ENCODE measurements around the gene LRMDA.

The LRMDA gene

GRCh38 chr10:75431180-75432111, at the start of gene LRMDA:
TSS of gene LRMDA (plus strand) at chr10:75431624.
- no peak for DNase-seq

GRCh38 chr10:75386128-75386527, 45.3 kb upstream of the LRMDA start:
- DNase-seq: no peak

GRCh38 chr10:75388082-75388481, 43.3 kb upstream of the LRMDA start:
- no peak for DNase-seq

GRCh38 chr10:75390178-75390577, 41.2 kb upstream of the LRMDA start:
- no peak for DNase-seq

GRCh38 chr10:75392271-75392670, 39.2 kb upstream of the LRMDA start:
- DNase-seq: no peak

- no peak for DNase-seq
Measured at GRCh38 chr10:75392744-75393143, 38.7 kb upstream of the LRMDA start.

- no peak for DNase-seq
Measured at GRCh38 chr10:75394221-75394620, 37.2 kb upstream of the LRMDA start.

- DNase-seq: no peak
Measured at GRCh38 chr10:75395066-75395931, 36.1 kb upstream of the LRMDA start.

GRCh38 chr10:75395932-75396630, 35.3 kb upstream of the LRMDA start:
- no peak for DNase-seq

GRCh38 chr10:75396631-75397495, 34.6 kb upstream of the LRMDA start:
- DNase-seq: no peak

GRCh38 chr10:75397496-75398199, 33.8 kb upstream of the LRMDA start:
- DNase-seq: no peak

- no peak for DNase-seq
Measured at GRCh38 chr10:75398200-75398691, 33.2 kb upstream of the LRMDA start.

- no peak for DNase-seq
Measured at GRCh38 chr10:75398692-75399460, 32.5 kb upstream of the LRMDA start.

- DNase-seq: no peak
Measured at GRCh38 chr10:75399461-75400162, 31.8 kb upstream of the LRMDA start.

GRCh38 chr10:75400163-75400770, 31.2 kb upstream of the LRMDA start:
- DNase-seq: no peak

GRCh38 chr10:75400771-75401568, 30.5 kb upstream of the LRMDA start:
- no peak for DNase-seq

GRCh38 chr10:75401569-75402485, 29.6 kb upstream of the LRMDA start, which contains the start of gene ZNF503:
TSS of gene ZNF503 (minus strand) at chr10:75401764. CDS start at chr10:75401419, 345 bp downstream.
- no peak for DNase-seq
